PC-3 (cell line): ENCODE results near the gene ETS1.

Experiments
- EZH2 ChIP-seq: fragments of 300-600 bp; sonication (generic); IDR thresholded peaks from one replicate; pipeline ENCODE4 v1.6.1; 2017; ENCODE audit warnings: antibody characterized with exemption, mild to moderate bottlenecking, low read length; ENCODE audit not compliant: unreplicated experiment
- EZH2phosphoT487 ChIP-seq: fragments of 300-600 bp; sonication (generic); IDR thresholded peaks from 2 replicates; pipeline ENCODE4 v1.6.1; 2018; ENCODE audit warnings: mild to moderate bottlenecking, antibody characterized with exemption, low read length, borderline replicate concordance
- TF ChIP-seq, protein P1 (sequence below): fragments of 300-600 bp; sonication (generic); conservative IDR thresholded peaks from 2 replicates; pipeline ENCODE4 v1.5.1; 2017; ENCODE audit warnings: antibody characterized with exemption, low read depth, mild to moderate bottlenecking, low read length

DNA sequence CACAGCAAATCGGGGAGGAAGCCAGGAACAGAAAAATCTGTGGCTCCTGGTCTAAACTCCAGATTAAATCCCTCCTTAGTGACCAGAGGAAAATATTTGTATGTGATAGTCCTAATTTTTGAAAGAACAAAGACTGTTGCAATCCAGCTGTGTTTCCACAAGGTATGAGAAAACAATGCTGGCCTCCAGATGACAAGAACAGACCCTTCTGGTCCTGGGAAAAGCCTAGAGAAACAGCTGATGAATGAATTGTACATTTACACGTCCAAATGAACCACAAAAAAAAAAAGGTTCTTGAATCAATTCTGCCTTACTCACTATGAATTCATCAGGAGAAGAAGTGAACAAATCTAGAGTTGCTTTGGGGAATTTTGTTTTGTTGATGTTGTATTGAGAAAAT, 63.7 kb downstream of the ETS1 start:
- no peak for TF ChIP-seq EZH2
- TF ChIP-seq, protein P1, sequence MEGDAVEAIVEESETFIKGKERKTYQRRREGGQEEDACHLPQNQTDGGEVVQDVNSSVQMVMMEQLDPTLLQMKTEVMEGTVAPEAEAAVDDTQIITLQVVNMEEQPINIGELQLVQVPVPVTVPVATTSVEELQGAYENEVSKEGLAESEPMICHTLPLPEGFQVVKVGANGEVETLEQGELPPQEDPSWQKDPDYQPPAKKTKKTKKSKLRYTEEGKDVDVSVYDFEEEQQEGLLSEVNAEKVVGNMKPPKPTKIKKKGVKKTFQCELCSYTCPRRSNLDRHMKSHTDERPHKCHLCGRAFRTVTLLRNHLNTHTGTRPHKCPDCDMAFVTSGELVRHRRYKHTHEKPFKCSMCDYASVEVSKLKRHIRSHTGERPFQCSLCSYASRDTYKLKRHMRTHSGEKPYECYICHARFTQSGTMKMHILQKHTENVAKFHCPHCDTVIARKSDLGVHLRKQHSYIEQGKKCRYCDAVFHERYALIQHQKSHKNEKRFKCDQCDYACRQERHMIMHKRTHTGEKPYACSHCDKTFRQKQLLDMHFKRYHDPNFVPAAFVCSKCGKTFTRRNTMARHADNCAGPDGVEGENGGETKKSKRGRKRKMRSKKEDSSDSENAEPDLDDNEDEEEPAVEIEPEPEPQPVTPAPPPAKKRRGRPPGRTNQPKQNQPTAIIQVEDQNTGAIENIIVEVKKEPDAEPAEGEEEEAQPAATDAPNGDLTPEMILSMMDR = no peak
- TF ChIP-seq EZH2phosphoT487 = no peak
